HG03565 (cell line): ENCODE measurements around the gene PLXNB1.
"Not testable (repeated sequence)": the region's sequence is repeated elsewhere in the genome, so short reads cannot be mapped to it uniquely, and the experiment has no call there.

Experiments
- ATAC-seq: cut with Tn5 transposase; IDR thresholded peaks from one replicate; pipeline ENCODE4 v1.9.1; 2021; ENCODE audit warnings: mild to moderate bottlenecking, moderate library complexity; ENCODE audit not compliant: unreplicated experiment

Gene PLXNB1

GRCh38 chr3:48465531-48466378, 35.9 kb upstream of the PLXNB1 start:
- ATAC-seq, result peak; percentile 46

GRCh38 chr3:48465237-48465530, 35.3 kb upstream of the PLXNB1 start:
- no peak for ATAC-seq

- ATAC-seq, result no peak
Measured at GRCh38 chr3:48464713-48465221, 34.9 kb upstream of the PLXNB1 start.

- ATAC-seq, result no peak
Measured at GRCh38 chr3:48463703-48464102, 33.8 kb upstream of the PLXNB1 start.

DNA sequence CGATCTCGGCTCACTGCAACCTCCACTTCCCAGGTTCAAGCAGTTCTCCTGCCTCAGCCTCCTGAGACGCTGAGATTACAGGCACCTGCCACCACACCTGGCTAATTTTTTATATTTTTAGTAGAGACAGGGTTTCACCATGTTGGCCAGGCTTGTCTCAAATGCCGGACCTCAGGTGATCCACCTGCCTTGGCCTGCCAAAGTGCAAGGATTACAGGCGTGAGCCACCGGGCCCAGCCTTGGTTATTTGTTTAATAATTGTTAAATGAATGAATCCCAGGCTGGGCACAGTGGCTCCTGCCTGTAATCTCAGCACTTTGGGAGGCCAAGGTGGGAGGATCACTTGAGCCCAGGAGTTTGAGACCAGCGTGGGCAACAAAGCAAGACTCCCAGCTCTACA, 31.9 kb upstream of the PLXNB1 start:
- ATAC-seq, result not testable (repeated sequence)

- ATAC-seq, result no peak
Measured at GRCh38 chr3:48460517-48460902, 30.6 kb upstream of the PLXNB1 start.

DNA sequence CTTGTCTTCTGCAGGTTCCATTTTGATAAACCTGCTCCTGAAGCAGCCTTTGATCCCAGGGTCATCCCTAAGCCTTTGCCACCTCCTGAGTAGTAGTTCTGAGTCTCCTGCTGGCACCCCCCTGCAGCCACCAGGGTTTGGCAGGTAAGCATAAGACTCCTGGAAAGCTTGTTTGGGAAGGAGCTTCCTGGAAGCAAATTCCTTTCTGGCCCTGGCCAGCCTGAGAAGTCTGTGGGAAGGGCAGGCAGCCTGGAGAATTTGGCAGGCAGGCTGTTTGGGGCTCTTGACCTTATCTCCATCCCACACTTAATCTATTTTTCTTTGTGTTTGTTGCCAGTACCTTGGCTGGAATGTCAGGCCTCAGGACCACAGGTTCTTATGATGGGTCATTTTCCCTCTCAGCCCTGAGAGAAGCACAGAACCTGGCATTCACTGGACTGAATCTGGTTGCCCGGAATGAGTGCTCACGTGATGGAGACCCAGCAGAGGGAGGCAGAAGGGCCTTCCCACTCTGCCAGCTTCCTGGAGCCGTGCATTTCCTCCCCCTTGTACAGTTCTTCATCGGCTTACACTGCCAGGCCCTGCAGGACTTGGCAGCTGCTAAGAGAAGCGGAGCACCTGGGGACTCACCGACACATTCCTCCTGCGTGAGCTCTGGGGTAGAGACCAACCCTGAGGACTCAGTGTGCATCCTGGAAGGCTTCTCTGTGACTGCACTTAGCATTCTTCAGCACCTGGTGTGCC, 30.1 kb upstream of the PLXNB1 start:
- ATAC-seq, result no peak

GRCh38 chr3:48459331-48459730, 29.4 kb upstream of the PLXNB1 start:
- no peak for ATAC-seq

- ATAC-seq, result no peak
Measured at GRCh38 chr3:48456456-48456855, 26.6 kb upstream of the PLXNB1 start.

GRCh38 chr3:48451270-48451669, 21.4 kb upstream of the PLXNB1 start:
- ATAC-seq, result no peak

- ATAC-seq, result peak; percentile 81
Measured at GRCh38 chr3:48446425-48447193, 16.7 kb upstream of the PLXNB1 start, which contains the start of gene ATRIP. ATRIP (plus strand) TSS chr3:48446737; CDS start chr3:48446846, 109 bp downstream.

GRCh38 chr3:48446043-48446424, 16.1 kb upstream of the PLXNB1 start:
- ATAC-seq, result no peak

DNA sequence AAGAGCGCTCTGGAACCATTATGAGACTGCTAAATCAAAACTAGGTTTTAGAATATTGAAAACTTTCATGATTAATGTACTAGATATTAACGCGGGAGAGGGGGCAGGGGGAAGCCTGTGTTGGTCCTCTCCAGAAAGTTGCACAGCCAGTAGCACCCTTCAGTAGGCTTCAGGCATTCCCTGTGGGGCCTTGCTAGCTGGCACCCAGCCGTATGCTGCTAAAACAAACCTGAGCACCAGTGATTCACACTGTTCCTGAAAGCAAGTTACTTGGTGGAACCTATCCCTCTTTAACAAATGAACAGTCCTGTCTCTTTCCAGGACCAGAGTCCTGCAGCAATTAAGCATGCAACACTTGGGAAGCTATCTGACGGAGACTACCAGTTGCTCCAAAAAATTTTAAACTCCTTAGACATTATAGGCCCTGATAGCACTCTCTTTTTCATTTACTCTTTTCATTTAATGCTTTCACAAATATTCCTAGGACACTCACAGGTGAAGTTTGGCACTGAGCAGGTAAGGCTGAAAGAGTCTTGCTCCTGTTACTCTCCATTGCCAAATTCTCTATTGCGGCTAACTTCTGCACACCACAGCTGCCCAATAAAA, 15.5 kb upstream of the PLXNB1 start:
- no peak for ATAC-seq

GRCh38 chr3:48441940-48442339, 12.1 kb upstream of the PLXNB1 start:
- ATAC-seq, result no peak

- ATAC-seq, result no peak
Measured at GRCh38 chr3:48440590-48440958, 10.7 kb upstream of the PLXNB1 start.

GRCh38 chr3:48439820-48440589, 10.1 kb upstream of the PLXNB1 start, which contains the start of the genes CCDC51 and TMA7:
CCDC51 (minus strand) TSS chr3:48440119; CDS start chr3:48435128, 4,991 bp downstream.
TMA7 (plus strand) TSS chr3:48440257; CDS start chr3:48440297, 40 bp downstream.
- ATAC-seq, result peak; percentile 94

GRCh38 chr3:48437812-48438211, 7.9 kb upstream of the PLXNB1 start:
- ATAC-seq, result no peak

GRCh38 chr3:48436855-48437254, 7.0 kb upstream of the PLXNB1 start:
- ATAC-seq, result no peak

DNA sequence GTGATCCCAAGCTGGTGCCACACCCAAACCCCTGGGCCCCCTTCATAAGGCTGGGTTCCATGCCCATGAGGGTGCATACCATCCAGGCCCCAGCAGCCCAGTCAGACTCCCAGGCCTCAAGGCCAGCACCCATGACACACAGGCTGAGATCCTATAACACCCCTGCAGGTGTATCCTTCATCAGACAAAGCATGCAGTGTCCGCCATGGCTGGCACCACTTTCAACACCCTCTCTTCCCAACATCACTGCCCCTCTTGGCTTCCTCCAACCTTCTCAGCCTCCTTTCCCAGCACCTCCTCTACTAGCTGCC, 6.5 kb upstream of the PLXNB1 start:
- no peak for ATAC-seq

DNA sequence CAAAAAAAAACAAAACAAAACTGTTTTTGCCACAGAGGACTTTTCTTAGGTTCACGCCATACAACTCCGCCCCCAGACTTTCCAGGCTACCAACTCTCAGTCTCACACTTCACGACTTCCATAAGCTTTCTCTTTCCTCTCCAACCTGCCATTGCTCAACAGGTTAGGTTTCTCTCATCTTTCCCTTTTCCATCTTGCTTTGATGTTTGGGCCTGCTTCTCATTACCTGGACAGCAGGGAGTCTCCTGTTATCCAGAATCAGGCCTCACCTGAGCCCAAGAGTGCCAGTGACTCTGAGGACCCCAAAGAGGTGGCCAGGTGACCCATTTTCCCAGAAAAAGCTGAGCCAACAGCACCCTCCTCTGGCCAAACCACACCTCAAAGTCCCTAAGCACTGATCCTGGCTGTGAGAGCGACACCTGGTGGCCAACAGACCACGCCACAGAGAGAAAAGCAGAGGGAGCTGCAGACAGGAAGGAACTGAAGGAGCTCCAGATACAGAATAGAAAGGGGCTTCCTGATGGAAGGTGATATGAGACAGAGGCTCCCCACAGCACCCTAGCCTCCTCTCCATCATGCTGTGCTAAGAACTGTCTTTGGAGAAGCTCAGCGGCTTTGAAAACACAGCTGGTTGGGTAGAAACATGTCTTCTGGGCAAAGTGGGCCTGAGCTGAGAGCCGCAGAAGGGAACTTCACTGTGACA, 6.0 kb upstream of the PLXNB1 start:
- no peak for ATAC-seq
